Esophagus squamous epithelium (tissue), 4 donors: ENCODE data around the gene COTL1.

Source experiments
- POLR2A ChIP-seq, 4 donors: fragments of 450-650 bp; IDR thresholded peaks; one replicate each; pipeline ENCODE4 v1.6.1; 2017; ENCODE audit warnings: antibody characterized with exemption in 4 of 4, mild to moderate bottlenecking in 4 of 4, moderate library complexity in 3 of 4
- TF ChIP-seq, protein P1 (sequence below), 6 experiments: fragments of 450-650 bp in 4 of 6; fragments of 200-600 bp in 2 of 6; sonication (generic) in 2 of 6; IDR thresholded peaks; one replicate each; pipeline ENCODE4 v1.5.1; 2016 to 2019; ENCODE audit warnings: antibody characterized with exemption in 6 of 6, mild to moderate bottlenecking in 4 of 6, moderate library complexity in 4 of 6

DNA sequence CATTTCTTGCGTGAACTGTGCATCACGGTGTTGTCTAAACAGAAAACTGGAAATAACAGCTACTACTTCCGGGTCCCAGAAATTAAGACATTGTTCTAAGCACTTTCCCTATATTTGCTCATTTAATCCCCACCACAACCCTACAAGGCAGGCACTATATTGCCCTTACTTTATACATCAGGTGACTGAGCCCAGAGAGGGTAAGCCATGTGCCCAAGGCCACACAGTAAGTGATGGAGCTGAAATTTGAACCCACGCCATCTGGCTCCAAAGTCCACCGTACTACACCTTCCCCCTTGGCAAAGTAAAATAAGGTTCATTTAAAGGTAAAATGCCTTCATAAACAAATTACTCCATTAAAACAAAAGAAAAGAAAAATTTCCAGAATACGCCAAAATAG lies 33.2 kb downstream of the COTL1 start:
- TF ChIP-seq, protein P1, sequence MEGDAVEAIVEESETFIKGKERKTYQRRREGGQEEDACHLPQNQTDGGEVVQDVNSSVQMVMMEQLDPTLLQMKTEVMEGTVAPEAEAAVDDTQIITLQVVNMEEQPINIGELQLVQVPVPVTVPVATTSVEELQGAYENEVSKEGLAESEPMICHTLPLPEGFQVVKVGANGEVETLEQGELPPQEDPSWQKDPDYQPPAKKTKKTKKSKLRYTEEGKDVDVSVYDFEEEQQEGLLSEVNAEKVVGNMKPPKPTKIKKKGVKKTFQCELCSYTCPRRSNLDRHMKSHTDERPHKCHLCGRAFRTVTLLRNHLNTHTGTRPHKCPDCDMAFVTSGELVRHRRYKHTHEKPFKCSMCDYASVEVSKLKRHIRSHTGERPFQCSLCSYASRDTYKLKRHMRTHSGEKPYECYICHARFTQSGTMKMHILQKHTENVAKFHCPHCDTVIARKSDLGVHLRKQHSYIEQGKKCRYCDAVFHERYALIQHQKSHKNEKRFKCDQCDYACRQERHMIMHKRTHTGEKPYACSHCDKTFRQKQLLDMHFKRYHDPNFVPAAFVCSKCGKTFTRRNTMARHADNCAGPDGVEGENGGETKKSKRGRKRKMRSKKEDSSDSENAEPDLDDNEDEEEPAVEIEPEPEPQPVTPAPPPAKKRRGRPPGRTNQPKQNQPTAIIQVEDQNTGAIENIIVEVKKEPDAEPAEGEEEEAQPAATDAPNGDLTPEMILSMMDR (IDR thresholded peaks at IDR 0.05) = no peak
- no peak for TF ChIP-seq POLR2A (IDR thresholded peaks at IDR 0.05)
